Myocyte (in vitro differentiated cells): ENCODE results near the gene FRMPD4. TPM values are rescaled to one million over a fixed set of nuclear protein-coding genes. Genes with fewer than 3 reads are reported as not detected.
A peak's percentile ranks its signal among the peaks of the same experiment; 100 is the strongest.

ENCODE experiments used
- DNase-seq: peaks from one replicate; pipeline ENCODE4 v3.0.0-alpha.2; 2012; ENCODE audit warnings: low read depth
- total RNA-seq: library from RNA; depleted of rRNA; stranded (reverse); fragments of >200 nt; gene quantifications from 2 replicates; pipeline ENCODE4 v1.2.3, GENCODE V29; 2014

FRMPD4 gene
- total RNA-seq, 1 donor from 2014 or later = 0.56 TPM

DNA sequence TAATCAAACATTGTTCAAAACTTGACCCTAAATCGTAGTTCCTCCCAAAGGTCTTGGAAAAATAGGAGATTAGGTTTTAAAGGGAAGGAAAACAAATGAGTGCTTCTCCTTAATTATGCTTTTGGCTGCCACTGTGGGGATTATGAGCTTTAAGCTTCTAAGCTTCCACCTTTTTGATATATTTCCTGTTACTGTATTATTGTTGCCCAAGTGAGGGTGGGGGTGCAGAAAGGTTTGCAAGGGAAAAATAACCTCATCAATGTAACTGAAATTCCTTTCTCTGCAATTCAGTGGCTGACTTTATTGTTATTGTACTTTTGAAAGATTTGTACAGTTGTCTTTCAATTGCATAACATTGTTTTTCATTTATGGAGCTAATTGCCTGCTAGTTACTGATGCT lies 285.1 kb downstream of the FRMPD4 start:
- no peak for DNase-seq

DNA sequence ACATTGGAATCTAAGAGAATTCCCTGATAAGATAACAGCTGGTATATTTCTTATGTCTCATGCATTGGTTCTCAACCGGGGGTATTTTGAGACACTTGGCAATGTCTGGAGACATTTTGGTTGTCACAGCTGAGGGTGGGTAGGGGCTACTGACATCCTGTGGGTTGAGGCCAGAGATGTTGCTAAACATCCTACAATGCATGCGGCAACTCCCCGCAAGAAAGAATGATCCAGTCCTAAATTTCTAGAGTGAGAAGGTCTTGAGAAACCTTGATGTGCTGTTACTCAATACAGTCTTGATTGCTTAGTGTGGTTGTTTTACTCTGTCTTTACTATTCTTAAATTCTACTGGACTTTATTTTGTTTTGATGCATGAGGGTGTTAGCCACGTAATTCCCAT lies 287.2 kb downstream of the FRMPD4 start:
- DNase-seq = no peak

DNA sequence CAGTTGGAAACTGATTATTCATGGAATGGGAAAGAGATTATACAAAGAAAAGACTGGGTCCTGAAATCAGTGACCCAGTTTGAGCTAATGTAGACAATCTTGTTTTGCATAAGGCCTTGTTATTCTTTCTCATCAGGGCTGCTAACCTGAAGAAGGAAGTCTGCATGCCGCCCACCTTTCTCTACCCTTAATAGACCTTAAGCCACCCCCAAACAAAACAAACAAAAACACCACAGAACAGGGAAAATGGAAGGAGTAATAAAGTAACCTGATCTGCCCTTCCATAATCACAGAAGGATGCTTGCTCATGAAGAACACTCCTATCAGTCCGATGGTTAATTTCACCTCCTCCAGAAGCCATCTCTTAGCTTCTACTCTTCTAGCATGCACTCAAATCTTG lies 288.1 kb downstream of the FRMPD4 start:
- DNase-seq = no peak

DNA sequence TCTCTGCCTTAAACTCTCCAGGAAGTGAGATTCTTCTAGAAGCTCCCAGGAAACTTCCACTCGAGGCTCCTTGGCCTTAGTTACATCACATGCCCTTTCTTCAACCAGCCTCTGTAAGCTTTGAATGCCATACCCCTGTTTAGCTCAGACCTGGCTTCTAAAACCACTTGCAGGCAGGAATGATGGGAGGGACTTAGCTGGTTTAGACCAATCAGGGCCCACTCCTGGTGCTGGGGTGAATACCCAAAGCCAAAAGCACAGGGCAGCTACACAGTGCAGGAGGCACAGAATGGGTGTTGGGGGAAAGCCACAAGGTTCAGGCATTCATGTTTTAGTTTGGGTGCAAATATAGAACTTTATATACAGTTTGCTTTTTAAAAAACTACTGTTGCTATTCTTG lies 296.2 kb downstream of the FRMPD4 start:
- DNase-seq = no peak

DNA sequence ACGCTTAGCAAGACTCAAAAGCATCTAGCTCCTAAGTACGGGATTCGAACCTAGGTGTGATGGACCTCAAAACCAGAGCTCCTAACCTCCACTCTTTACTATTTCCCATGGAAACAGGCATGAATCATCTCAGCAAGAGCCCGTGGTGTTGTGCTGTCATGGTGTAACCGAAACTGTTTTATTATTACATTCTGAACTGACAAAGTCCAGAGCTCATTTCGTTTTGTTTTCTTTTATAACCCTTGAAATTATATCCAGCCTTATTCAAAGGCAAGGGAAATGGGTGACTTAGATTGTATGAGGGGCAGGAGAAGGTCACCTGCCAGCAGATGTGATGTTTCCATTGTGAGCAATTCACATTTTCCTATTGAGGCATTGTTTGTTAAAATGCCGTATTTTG lies 301.1 kb downstream of the FRMPD4 start:
- DNase-seq = no peak

DNA sequence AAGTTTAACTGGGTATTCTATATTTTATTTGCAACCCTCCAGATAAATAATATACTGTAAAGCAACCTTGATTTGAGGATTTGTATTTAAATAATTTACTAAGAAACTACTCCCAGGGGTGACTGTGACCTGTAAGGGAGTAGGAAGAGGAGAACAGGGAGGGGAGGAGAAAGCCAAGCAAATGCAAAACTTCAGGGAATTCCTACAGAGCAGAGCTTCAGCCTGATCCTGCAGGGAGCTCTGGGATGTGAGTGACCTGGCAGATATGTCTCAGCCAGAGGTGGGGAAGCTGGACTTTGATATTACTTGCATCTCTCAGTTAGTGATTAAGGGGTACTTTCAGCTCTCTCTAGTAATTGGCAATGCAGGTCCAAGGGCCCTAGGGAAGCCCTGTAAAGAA lies 302.0 kb downstream of the FRMPD4 start:
- DNase-seq = no peak

DNA sequence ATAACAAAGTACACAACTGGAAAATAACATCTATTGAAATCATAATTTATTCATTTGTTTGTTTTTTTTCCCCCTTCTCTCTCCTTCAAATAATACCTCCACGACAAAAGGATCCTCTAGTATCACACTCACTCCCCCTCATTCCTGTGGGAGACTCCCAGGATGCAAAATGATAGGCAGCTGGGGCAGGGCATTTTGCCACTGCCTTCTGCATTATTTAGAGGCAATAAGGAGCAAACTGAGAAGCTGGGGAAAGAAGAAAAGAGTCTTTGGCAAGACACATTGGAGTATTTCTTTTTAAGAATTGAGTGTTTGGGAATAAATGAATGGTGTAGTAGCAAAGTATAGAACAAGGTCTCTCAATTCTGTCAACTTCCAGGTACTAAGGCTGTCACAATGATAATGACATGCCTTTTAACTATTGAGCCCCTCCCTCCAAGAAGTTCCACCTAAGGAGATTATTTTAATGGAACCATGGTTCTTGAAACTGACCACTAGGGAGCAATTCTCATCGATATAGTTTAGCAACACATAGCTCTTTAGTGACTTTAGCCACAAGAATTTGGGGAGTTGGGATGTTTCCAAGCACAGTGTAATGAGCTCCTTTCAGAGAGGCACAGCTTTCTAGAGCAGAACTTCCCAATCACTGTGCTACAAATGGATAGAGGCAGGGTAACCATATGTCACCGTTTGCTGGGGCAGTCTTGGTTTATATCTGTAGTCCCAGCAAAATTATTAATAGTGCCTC lies 303.3 kb downstream of the FRMPD4 start:
- DNase-seq = peak; percentile 81

DNA sequence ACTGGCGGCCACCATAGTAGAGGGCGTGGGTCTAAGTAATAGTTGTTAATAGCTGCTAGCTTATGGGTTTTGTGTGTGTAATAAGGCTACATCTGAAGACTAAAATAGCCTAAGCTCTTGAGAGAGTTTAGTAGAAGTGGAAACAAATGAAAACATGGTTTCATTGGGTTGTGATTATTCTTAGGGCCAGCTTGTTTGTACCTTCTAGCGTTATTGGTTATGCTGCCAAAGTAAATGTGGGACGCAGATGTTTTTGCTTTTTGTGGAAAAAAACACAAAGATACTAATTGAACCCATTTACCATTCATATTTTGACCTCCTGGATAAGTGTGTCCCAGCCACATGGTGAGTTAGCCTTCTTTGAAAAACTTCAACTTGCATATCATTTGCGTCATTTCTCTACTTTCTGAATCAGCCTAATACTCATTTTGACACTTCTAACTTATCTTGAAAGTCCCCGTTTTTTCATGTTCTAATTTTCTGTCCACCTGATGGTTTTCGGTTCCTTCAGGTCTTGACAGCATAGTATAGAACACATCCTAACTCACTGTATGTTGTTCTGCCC lies 305.3 kb downstream of the FRMPD4 start:
- DNase-seq = no peak

DNA sequence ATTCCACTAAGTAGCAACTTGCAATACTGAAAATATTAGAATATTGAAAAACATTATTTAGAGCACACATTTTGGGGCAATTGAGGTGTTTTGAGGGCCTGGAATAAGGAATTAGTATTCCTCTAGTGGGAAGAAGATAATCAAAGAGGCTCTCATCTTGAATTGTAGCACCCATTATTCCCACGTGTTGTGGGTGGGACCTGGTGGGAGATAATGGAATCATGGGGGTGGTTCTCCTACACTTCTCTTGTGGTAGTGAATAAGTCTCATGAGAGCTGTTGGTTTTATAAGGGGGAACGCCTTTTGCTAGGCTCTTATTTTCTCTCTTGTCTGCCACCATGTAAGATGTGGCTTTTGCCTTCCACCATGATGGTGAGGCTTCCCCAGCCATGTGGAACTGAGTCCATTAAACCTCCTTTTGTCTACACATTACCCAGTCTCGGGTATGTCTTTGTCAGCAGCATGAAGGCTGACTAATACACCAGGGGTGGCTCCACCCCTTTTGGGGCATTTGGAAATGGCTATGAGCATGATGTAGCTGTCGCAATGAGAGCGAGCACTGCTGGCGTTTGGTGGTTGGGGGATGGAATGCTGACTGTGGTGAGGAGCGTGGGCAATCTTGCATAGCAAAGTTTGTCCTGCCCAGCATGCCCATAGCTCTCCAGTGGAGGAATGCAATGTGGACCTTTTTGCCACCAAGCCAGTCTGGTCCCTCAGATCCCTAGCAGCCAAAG lies 308.2 kb downstream of the FRMPD4 start:
- DNase-seq = peak; percentile 83

DNA sequence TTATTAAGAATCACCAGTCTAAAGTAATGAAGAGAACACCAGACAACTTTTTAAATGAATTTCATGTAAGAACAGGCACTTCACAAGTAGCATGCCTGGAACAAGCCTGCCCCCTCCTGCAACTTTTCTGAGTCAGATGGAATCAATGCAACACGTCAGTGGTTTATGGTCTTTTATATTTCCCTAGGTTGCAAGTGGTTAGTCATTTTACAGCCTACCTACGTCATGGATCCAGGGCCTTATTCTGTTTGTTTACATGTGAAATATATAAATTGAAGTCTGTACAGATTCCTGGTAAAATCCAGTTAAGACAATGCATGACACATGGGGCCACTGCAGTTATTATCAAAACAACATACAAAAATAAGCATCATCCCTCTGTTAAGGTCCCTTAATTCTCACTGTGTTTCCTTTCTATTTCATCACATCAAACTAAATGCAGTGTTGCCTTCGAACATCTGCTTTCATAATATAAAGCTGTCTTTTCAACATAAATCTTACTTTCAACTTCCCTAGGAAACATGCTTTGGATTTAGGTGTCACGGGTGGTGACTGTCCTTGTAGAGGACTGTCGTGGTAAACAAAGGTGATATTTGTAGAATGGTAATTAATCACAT lies 309.3 kb downstream of the FRMPD4 start:
- peak; percentile 55 for DNase-seq

DNA sequence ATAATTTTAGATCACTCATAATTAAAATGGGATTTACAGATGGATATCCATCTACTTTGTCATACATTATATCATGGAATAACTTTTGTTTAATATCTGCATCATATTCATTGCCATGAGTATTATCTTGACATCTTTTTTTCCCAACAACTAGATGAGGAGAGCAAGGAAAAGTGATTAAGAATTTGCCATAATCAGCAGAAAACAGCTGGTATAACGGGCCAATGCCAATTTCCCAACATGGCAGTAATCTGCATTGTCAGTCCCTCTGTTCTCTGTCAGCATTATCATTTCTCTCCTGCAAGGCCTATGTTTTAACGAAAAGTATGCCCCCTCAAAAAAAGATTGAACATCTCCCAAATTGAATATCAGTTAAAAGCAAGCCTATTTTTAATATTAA lies 314.0 kb downstream of the FRMPD4 start:
- no peak for DNase-seq

DNA sequence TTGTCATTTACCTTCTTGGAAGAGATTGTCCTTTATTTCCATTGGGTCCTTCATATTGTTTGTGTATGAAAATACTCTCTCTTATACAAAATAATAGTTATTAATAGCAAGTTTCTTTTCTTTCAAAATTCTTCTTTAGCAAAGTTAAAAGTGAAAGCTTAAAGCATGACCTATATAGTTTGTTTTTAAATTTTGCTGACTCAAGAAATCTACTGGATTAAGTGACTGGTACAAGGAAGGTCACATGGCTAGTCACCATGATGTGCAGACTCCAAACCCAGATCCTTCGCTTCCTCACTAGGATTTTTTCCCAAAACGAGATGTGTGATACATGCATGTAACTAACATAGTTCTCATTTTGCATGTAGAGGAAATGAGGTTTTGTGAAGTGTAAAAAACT lies 322.7 kb downstream of the FRMPD4 start:
- DNase-seq = no peak

DNA sequence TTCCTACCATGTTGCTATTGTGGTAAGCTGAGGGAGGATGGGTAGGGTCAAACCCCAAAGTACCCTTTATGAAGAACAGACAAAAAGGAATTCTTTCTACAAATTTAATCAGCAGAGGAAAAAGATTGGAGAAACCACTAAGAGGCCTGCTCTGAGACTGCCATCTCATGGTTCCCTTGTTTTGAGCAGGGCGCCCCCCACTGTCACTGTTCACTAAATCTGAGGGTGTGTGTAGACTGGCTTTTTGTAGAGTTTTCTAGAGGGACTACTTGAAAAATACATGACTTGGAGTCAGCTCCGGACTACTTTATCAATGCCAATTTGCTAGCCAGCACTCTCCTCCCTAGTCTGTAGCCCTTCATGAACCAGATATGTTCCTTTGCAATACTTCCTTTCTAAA lies 324.8 kb downstream of the FRMPD4 start:
- no peak for DNase-seq

DNA sequence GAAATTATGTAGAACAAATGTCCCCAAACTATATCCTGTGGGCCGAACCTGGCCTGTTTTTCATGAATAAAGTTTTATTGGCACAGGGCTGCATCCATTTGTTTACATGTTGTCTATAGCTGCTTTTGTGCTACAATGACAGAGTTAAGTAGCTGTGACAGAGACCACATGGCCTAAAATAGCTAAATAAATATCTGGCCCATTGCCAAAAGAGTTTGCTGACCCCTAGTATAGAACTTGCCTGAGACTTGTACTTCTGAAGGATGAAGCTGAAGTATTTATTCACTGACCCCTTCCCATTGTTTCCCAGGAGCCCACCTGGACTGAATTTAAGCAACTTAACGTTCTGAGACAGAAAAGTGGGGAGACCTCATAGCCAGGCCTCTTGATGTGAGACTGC lies 325.6 kb downstream of the FRMPD4 start:
- no peak for DNase-seq

DNA sequence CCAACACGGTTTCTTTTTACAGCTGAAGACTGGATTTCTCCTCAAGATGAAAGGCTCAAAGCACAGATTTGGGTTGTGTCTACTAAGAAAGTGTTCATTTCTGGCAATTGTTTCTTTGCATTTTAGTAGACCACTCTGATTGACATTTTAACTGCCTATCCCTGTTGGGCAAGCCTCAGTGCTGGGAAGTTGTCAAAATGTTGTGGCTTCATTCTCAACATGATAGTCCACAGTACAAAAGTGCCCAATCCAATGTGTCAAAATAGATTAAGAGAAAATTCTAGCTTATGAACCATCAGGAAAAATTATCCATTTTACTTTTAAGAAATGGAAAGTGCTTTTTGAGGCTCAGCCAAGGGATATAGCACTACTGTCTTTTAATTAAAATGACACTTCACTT lies 329.0 kb downstream of the FRMPD4 start:
- no peak for DNase-seq

DNA sequence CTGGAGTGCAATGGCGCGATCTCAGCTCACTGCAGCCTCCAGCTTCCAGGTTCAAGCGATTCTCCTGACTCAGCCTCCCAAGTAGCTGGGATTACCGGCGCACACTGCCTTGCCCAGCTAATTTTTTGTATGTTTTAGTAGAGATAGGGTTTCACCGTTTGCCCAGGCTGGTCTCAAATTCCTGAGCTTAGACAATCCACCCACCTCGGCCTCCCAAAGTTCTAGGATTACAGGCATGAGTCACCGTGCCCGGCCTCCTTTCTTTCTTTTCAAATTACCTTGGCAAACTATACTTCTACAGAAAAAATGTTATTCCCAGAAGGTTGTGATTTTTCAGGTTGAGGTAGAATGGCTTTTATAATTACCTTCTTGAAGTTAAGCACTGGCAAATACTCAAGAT lies 331.0 kb downstream of the FRMPD4 start:
- peak; percentile 17 for DNase-seq

DNA sequence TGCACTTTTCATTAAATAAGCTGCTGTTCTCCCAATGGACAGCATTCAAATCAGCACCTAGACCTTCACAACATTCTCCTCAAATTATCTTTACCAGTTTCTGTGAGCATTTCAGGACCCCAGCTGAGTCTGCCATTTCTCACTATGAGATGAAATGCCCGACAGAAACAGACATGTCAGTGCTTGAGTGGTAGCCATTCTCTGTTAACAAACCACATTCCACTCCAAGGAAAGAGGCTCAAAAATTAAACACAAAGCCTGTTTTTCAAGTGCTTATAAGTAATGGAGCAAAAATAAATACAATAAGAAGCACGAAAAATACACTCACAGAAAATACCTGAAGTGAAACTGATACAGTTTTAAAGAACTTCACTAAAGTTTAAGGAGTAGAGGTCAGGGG lies 332.8 kb downstream of the FRMPD4 start:
- DNase-seq = no peak

DNA sequence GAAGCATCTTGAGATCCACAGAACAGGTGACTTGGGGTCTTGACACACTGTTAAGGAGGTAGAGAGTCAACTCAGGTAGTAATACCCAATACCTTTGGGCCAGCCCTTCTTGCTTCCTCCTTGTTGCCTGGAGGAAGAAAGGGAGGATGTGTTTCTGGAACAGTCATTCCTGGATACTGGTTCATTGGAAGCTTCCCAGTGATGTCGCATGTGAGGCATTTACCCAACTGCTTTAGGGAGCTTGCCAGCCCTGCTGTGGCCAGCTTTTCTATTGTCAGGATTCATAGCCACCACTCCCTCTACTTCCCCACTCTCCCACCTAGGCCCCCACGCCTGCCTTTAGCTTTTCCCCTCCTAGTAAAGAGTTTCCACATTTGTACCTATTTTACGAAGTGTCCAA lies 342.7 kb downstream of the FRMPD4 start:
- DNase-seq = peak; percentile 59

DNA sequence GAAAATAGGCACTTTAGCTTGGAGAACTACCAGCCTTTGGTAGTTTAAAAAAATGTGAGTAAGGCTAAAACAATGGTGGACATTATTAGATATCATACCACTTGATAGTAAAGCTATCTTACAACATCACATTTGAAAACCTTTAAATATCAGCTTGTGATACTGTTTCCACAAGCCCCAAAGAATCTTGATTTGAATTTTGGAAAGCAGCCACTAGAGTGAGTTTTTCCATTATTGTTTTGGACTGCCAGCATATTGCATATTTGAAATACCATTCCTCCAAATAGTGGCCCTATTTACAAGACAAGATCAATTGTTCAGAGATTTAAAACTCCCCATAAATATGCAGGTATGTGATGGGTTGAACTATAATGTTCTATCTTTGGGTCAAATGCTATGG lies 349.9 kb downstream of the FRMPD4 start:
- DNase-seq = no peak

DNA sequence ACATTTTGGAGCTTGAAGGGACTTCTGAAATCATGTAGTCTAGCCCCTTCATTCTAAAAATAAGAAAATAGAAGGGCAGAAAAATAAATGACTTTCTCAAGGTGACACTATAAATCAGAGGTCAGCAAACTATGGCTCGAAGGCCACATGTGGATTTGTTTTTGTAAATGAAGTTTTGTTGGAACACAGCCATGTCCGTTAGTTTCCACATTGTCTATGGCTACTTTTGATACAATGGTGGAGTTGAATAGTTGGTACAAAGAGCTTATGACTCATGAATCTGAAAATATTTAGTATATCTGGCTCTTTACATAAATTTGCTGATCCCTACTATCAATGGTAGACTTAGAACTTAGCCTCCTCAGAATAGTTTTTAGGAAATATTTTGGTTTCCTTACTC lies 350.5 kb downstream of the FRMPD4 start:
- no peak for DNase-seq

DNA sequence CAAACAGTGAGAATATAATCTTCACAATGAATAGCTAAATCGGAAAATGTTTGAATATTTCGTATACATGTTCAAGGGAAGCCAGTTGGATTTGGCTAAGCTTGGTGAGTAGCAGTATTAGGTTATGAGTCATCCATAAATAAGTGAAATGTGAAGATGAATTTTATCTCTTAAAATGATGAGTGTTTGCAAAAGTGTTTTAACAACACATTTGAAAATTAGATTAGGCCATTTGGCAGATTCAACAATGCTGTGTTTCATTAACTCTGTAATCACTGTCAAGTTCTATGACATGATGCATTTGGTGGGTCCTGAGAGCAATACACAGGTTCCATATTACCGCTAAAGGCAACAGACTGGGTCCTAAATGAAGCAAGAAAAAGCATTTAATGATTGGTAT lies 351.1 kb downstream of the FRMPD4 start:
- DNase-seq = no peak

DNA sequence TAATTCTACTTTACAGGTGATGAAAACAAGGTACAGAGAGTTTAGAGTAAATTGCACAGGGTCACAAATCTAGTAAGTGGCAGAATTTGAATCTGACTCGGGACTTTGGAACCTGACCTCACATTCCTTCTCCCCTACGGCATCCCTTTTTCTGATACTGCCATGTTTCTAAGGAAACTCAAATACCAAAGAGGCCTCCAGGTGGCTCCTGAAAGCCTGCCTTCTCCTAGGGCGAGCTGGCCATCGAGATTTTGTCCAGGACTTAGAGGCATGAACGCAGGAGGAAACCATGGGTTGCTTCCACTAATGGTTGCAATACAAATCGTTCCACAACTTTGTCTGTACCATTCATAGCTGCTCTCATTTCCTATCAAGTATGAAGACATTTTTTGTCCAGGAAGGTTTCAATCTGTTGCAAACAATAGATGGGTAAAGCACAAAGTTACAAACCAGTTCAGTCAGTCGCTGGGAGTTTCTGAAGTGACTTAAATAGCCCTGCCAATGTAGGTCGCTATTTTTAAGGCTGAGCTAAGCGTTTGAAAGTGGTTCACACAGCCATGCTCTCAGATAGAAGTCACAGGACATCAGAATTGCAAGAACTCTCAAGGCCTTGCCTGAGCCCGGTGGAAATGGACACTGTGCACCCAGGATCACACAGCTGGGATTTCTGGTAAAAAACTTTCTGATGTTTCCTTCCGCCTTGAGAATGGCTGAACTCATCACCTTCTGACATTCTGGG lies 356.3 kb downstream of the FRMPD4 start:
- DNase-seq = peak; percentile 46
